ENCODE data around the gene WDFY2.

The WDFY2 gene

DNA sequence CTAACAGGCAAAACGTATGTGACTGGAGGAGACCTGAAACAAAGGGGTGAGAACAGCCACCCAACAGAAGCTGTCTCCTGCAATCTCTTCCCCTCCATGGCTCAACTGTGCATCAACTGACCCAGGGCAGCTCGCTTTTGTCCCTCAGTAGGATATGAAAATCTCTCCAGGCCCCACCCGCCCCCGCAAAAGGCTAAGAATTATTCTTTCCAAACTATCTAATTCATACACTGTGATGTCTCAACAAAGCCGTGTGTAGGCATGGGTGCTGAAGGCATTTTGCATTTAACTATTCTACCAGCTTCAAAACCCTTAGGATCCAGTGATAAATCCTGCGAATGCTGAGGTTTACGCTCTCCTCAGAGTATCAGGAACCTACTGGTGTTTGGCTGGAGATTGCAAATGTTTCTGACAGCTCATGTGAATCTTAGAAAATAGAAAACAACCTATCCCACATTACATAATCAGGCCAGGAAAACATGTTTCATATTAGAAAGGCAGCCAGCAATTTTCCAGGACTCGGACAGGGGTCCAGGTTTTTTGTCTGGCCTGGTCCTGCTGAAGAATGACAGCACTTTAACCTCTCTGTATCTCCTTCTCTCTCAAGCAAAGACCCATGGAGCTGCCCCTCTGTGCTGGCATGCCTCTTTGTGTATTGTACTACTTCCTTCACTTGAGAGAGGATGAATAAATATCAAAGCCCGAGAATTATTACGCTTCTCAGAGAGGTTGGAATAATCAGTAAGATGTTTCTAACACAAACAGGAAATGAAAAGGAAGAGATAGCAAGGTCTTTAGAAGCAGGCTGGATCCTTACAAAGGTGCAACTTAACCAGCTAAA is 202.4 kb downstream of the WDFY2 start:
- DNase-seq = peak in 1 of 58 donors; percentile 60

- peak in 9 of 58 donors; percentile 10 to 49 (median 25) for DNase-seq
These were observed 209.5 kb downstream of the WDFY2 start for GRCh38 chr13:51793570-51794271.

GRCh38 chr13:51794964-51795363 is 210.7 kb downstream of the WDFY2 start:
- no peak for DNase-seq

DNA sequence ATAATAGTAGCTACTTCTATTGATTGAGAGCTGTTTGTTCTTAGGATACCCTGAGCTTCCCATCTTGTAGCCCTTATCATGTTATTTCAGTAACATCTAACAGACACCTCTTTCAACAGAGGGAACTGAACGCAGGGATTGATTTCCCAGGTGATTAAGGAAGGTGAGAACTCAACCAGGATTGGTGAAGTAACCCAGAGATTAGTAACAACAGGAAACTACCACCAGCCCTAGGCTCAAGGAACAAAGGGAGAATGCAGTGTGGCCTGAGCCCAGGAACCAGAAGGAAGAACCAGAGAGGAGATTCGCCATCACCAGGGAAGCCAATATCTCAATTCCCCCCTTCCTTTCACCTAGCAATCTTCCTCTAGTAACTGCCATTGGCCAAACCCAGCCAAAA is 211.2 kb downstream of the WDFY2 start:
- DNase-seq = no peak

DNA sequence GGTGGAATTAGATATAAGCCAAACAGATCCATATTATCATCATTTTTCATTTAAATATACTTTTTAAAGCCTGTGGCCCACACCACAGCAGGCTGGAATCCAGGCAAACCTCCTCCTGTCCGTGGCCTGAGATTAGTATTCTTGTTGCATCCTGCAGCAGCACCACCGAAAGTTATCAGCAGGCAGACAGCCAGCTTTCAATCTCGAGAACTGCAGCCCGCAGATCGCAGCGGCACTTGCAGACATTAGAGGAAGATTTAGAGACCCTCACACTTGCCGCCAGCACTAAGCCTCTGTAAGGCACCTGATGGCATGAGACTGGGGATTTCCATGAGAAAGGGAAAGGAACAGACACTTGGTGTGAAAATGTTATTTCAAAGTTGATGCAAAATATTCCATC is 212.3 kb downstream of the WDFY2 start:
- no peak for DNase-seq

DNA sequence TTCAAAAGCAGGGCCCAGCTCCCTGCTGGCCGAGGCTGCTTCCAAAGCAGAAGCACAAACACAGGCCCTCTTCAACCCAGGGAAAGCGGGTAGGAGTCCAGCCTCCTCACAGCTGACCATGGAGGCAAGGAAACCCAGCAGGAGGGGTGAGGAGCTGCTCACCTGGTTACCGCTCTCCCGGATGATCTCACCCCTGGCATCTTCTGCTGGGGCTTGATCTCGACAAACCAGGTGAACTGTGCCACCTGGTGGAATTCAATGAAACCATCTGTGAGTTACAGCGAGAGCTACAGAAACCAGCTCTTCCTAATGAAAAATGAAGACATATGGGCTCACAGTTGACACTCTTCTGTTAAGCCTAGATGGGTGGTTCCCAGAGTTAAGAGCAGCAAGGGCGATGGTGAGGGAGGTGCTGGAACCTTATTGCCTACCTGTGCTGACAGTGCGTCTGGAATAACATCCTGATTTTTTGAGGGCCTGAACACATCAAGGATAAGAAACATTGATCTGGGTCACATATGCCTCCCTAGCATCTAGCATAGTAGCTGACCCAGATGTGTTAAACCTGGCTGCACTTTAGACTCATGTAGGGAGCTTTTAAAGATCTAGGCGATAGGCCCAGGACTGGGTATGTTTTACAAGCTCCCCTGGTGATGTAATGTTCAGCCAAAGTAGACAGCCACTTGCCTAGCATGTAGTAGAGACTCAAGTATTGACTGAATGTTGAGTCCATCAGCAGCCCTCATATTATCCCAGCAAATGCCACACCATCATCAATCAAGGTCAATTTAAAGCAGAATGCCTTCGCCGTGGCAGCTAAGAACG is 213.6 kb downstream of the WDFY2 start:
- peak in 31 of 58 donors; percentile 6 to 62 (median 17) for DNase-seq

DNA sequence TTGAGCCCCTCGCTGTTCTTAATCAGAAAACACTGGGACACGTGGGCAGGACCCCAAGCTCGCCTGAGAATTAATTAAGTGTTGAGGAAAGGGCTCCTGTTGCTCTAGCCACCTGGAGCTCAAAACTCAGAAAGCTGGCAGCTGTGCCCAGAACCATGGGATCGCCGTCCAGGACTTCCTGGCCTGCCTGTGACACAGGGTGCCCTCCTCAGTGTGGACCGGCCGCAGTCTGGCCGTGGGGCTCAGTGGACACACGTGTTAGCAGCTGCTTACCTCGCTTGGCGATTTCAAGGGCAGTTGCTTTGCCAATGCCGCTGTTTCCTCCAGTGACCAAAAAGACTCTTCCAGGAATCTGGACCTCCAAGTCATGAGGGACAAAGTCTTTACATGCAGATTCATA is 215.0 kb downstream of the WDFY2 start:
- no peak for DNase-seq

GRCh38 chr13:51800486-51800885 is 216.2 kb downstream of the WDFY2 start:
- DNase-seq = peak in 3 of 58 donors; percentile 16 to 60 (median 58)

GRCh38 chr13:51801631-51802099 is 217.4 kb downstream of the WDFY2 start:
- peak in 55 of 58 donors; percentile 4 to 84 (median 51) for DNase-seq

DNA sequence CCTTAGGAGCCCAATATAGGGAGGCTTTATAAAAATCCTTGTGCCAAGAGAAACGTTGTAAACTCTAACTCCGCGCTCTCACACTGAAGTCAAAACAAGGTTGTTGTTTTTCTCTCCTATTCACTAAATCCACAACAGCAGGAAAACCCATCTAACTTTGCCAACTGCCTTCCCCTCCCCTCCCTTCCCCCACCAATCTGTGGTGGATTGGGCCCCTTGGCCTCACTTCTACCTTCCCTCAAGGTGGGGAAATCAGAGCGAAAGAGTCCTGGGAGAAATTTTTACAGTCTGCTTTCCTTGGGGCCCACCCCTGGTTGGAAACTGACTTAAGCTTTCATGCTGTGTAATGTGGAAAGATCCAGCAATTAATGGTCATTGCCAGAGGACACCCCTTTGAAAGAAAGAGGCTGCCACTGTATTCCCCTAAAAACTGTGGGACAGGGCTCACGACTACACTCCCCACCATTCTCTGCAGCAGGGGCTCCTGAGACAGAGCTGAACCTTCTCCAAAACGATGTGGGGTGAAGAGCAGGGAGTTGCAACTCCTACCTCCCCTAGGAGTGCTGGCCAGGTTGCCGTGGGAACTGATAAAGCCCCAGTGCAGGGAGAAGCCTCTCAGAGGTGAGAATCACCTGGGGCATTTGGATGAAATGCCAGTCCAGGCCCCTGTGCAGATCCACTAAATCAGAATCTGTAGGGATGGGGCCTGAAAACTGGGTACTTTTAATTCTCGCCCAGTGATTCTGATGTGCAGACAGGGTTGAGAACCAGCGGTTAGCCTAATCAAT is 218.6 kb downstream of the WDFY2 start:
- DNase-seq = peak in 3 of 58 donors; percentile 29 to 55 (median 46)

DNA sequence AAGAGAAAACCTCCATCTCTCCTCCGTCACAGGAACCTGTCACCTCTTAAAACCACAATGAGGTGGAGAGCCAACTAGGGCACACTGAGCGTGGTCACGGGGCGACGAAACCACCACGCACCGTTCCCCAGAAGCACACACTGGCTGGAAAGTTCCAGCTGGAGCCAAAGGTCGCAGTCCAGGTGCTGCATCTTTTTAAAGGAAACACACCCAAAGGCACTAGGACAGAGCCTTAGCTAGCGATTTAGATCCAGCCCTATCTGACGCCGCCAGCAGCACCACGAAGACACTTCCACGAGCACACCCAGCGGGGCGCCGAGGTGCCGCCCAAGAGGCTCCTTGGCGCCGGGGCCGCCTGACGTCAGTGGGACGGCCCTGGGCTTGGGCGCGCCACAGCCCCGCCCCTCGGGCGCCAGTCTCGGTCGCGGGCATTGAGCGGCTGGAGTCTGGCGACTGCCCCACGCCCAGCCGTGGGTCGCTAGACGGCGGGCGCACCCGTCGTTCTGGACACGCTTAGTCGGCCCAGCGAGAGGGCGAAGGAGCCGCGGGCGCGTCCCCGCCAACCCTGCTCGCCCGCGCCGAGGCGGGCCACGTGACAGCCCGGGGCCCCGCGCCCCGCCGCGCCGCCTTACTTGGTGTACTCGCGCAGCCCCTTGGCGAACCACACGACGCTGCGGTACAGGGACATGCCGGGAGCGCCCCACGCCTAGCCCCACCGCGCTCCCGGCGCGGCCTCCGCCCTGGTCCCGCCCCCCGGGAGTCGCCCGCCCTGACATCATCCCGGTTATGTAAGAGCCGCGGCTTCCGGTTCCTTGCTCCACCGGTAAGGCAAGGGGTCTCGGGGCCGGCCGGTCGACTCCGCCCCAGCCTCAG is 219.4 kb downstream of the WDFY2 start, which contains the start of gene DHRS12:
DHRS12 (minus strand) TSS at position 742 of the 873 bp plus-strand sequence. CDS start 4,504 bp downstream, outside the sequence.
- peak in 57 of 58 donors; percentile 45 to 95 (median 86) for DNase-seq

DNA sequence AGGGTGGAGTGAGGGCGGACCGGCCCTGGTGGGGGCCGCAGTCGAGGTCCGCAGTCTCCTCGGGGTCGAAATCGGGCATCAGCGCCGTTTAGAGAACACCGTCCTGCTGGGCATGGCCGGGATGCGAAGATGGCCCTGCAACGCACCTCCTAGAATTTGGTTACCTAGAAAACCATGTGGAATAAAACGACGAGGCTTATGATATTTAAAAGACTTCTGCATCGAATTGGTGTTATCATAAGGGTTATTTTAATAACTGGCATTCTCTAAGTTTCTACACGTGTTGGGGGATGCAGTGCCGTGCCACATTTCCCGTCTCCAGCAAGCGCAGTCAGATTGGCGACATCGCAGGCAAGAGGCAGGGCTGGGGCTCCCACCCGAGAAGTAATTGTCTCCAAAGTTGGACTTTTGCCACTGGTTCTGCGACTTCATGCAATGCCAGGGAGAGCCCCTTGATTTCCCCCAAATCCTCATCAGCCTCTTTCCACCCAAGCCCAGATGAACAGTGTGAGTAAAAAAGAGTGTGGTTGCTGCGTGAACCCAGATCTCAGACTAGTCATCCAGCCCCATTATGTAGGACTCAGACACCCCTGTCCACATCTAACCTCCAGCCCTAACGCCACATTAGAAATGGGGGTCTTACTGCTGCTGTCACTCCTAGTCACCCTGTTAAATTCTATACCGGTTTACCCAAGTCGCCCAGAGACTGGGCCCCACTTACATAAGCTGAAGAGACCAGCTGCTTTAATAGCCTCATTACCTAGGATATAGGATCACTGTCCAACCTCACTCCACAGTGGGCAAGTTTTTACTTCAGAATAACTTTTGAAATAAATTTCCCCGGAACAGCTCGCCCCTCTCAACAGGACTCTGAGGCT is 220.3 kb downstream of the WDFY2 start:
- peak in 30 of 58 donors; percentile 28 to 73 (median 48) for DNase-seq

DNA sequence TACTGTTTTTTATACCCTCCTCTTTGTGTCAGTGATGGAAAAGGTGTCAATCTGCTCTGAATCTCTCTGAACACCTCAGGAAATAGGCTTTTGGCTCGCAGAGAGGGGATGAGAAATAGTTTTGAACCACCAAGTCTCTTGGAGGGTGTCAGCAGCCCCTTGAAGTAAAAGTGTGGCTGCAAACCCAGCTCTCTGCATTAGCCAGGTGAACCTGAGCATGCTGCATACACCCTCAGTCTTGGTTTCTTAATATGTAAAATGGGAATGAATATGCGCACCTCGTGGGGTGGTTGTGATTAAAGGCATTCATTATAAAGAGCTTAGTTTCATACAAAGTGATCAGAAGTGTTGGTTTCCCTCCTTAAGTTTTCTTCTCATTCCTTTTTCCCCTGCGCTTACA is 221.1 kb downstream of the WDFY2 start:
- no peak for DNase-seq

DNA sequence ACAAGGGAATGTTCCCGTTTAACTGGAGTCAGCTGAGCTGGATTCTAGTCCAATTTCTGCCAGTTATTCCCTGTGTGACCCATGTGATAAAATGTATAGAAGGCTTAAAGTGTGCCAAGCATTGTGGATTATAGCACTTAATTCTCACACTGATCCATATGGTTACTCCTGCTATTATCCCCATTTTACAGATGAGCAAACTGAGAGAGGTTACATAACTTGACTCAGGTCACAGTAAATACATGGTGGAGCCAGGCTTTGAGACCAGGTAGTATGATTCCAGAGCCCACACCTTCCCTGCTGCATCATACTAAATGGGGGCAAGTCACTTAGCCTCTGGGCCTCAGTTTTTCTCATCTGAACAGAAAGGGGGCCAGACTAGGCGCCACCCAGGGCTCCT is 221.7 kb downstream of the WDFY2 start:
- DNase-seq = no peak

GRCh38 chr13:51806566-51806965 is 222.3 kb downstream of the WDFY2 start:
- DNase-seq = peak in 1 of 58 donors; percentile 8

GRCh38 chr13:51807041-51807440 is 222.8 kb downstream of the WDFY2 start:
- DNase-seq = no peak

DNA sequence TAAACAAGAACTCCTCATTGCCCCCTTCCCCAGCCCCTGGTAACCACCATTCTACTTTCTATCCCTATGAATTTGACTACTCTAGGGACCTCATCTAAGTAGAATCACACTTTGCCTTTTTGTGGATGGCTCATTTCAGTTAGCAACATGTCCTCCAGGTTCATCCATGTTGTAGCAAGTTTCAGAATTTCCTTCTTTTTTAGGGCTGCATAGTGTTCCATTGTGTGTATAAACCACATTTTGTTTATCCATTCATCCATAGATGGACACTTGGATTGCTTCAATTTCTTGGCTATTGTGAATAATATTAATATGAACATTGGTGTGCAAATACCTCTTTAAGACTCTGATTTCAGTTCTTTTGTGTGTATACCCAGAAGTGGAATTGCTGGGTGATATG is 224.5 kb downstream of the WDFY2 start:
- no peak for DNase-seq

DNA sequence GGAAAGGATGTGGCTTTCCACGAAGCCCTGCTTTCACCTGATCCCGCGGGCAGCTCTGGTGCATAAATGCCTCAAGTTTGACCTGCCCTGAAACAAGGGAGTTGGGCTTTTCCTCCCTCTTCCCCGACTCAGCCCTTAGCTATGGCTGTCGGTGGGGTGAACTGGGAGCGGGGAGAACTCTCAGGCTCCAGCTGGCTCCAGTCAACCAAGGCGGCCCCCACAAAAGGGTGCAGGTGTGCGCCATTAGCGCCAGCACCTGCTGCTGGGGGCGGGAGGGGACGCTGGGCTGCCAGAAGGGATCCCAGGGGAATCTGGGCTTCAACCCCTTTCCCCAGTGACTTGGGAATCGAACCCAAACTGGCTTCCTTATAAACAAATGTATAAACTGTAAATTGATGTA is 226.8 kb downstream of the WDFY2 start:
- no peak for DNase-seq
